NCI-H2196 treated with DMSO at 0.1 percent for 48 hours (cell line): ENCODE results near the gene SPAG16.

ENCODE experiments used
- DNase-seq: peaks from one replicate; lab custom pipeline; 2025; ENCODE audit not compliant: unreplicated experiment; lab: John Stamatoyannopoulos, UW

The SPAG16 gene

DNA sequence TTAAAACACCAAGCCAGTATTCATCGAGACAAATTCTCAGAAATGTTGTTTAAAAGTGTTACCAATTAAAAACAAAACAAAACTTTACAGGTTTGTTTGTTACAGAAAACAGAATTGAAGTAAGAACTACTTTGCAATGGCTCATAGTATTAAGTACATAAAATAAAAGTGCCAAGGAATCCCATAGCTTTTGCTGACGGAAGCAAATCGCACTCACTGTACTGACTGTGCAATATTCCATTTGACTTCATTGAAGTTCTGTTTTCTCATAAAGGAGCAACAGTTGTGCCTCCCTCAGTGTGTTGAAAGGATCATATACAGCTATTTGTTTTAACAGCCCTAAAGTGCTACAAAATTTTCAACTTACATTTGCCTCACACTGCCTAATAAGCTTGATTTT, 507.8 kb downstream of the SPAG16 start:
- DNase-seq = no peak

DNA sequence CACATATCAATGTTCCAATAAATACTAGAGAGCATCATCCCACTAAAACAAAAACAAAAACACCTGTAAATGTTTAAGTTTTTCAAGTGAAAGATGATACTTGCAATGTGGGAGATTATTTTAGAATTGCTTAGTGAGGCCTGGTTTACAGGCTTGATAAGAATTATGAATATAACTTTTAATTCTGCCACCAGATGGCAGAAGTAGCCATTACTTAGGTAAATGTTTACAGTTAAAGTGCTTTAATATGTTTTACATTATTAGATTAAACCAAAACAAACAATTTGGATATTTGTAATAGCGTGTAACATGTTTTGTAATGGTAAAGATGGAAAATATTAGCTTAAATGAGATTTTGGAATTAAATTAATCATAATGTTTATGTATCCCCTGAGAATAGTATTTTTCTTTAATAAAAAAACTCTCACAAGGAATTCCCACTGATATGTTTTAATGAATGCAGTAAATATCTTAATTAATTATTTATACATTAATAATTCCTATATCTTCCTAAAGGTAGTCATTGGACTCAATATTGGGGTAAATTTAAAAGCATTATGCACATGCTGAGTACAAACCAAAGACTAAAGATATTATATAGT, 522.0 kb downstream of the SPAG16 start:
- no peak for DNase-seq

DNA sequence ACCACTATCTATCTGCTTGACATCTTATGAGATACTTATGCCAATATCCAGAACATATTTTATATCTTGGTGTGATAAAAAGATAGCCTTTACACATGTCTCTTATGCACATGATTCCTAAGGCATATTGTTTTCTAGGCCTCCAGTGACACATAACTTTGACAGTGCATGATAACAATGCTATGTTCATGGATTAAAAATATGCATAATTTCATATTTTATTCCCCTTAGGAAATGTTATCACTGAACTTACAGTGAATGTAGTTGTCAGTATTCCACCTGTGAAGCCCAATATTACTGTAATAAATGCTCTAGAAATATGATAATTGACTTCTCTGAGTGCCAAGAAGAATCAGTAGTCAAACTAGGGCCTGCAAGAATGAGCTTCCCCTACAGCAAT, 532.3 kb downstream of the SPAG16 start:
- DNase-seq = no peak

DNA sequence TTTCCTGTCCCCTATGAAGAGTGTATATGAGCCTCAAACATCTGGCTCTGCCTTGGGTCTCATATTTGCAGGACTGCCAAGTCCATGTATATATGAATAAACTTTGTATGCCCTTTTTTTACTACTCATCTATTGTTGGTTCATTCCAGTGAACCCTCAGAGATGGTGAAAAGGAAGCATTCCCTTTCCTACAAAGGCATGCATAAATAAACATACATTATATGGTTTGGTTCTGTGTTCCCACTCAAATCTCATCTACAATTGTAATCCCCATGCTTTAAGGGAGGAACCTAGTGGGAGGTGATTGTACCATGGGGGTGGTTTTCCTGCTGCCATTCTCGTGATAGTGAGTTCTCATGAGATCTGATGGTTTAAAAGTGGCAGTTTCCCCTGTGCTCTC, 534.2 kb downstream of the SPAG16 start:
- DNase-seq = no peak

DNA sequence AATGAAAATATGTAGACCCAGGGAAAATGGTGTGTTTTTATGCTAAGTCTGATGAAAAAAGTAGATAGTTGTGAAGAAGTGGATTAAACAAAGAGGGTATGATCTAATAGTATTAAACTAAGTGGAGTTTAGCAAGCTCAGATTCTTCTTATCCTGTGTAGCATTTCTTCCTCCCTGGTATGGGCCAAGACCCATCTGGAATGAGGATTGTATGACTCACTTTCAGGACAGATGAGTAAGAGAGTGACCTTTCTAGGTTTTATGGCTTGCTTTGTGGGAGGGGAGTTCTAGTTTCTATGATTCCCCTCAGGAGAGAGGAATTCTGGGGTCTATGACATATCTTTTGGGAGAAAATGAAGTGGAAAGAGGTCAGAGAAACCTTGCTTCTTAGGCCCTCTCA, 550.1 kb downstream of the SPAG16 start:
- no peak for DNase-seq

DNA sequence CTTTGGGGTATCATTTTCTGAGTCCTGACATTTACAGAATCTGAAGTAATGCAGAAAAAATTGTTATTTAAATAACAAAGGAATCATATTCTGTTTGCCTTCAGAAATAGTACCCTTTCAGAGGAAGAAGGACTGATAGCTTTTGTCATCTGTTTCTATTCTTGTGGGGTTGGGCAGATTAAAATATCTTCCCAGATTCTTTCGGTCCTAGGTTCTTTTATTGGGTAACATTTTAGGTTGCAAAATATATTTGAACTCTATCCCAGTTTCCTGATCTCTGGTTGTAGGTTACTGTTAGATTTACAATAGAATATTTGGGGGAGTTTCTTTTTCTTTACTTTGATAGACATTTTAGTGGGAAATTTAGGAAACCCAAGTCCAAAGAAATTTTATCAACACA, 550.5 kb downstream of the SPAG16 start:
- no peak for DNase-seq

DNA sequence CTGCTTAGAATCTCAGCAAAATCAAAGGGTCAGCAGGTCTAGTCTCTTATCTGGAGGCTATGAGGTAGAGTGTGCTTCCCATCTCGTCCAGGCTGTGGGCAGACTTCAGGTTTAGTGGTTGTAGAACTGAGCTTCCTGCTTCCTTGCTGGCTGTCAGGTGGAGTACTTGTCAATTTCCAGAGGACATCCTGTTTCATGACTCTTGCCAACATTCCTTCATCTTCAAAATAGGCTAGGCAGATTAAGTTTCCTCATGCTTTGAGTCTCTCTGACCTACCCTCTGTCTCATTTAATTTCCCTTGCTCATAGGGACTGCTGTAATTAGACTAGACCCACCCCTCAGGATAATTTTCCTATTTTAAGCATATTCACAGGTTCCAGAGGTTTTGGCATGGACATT, 562.6 kb downstream of the SPAG16 start:
- no peak for DNase-seq

DNA sequence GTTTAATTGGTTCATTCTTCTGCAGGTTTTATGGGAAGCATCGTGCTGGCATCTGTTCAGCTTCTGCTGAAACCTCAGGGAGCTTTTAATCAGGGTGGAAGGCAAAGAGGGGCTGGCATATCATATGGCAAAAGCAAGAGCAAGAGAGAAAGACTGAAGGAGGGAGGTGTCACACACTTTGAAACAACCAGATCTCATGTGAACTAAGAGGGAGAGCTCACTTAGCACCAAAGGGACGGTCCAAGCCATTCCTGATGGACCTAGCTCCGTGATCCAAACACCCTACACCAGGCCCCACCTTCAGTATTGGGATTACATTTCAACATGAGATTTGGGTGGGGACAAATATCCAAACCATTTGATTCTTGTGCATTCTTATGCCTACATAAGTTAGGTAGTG, 563.1 kb downstream of the SPAG16 start:
- no peak for DNase-seq

DNA sequence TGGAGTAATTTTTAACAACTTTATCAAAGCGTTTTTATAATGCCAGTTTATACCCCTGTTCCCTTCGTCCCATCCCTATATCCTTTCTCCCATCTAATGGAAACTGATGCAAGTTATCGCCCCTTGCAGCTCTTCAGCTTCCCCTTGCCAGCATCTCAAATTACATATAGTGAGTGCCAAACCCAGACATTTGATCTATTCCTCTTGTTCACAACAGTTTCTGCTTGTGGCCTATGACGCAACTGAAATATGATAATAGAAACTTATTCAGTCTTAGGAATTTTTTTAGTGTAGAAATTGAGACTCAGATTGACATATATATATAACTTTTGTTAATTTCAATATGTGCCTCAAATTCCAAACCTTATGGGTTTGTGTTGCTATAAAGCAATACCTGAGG, 564.4 kb downstream of the SPAG16 start:
- no peak for DNase-seq

DNA sequence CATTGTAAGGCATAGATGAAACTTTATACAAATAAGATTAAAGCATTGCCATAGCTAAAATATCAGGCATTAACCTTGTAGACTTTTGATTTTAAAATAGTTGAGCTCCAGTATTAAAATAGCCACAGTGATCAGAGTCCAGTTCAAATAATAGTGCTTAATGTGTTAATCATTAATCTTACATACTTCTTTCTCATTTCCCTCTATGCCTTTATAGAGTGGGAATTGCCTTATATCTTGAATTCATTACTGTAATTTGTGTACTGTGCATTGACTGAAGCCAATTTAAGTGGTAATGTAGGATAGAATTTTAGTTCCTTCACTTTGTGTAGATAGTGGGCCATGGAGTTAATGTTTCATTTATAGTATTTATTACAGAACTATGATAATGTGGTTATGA, 577.4 kb downstream of the SPAG16 start:
- DNase-seq = no peak

DNA sequence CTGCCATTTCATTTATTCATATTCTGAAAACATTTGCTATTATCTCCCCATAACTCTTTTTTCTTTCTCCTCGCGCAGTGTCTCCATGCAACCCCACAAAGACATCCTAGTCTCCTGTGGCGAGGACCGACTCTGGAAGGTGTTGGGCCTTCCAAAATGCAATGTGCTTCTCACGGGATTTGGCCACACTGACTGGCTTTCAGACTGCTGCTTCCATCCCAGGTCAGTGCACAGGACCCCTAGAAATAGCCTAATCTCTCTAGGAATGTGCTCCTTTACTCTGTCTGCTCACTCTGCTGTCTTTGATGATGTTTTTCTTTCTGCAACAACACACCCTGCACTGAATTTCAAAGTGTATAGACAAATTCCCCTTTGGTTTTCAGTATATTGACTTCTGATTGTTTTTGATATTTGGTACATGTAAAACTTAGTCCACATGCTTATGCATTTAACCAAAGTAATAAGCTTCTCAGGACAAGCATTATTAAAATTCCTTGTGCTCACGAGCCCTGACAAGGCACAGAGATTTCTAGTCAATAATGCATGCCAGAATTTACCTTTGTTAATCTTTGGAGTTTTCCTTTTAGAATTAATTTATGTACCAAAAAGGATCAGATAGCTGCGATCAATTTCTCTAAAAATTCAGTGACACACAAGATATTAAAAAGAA, 578.3 kb downstream of the SPAG16 start:
- no peak for DNase-seq

DNA sequence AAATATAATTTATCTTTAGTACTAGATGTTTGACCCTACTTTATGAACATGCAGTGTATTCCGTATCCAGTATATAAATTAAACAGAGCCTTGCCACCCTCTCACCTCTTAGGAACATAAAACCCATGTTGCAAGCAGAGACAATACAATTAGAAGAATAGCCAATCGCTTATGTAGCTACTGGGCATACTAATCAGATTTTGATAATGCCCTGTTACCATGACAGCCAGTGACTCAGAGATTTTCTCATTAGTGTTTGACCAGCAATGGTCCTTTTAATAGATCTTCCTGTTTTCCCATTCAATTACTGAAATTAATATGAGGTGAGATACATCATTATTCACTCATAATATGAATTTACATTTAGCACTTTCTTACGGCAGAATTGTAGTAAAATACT, 579.3 kb downstream of the SPAG16 start:
- DNase-seq = no peak

DNA sequence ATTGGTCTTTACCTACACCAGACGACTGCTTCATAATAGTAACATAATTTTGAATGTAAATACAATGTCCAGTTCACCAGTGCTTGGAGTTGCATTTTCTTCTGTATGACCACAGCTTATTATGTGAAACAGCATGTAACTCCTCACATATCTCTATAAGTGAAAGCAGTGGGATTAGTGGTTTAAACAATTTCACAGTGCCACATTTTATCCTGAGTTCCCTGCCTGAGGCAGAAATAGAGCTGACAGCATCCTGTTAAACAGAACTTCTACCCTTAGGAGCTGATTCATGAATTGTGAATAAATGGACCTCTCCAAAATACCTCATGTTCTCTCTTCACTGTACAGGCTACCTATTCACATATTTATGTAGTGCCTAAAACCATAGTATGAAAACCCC, 584.3 kb downstream of the SPAG16 start:
- DNase-seq = no peak

DNA sequence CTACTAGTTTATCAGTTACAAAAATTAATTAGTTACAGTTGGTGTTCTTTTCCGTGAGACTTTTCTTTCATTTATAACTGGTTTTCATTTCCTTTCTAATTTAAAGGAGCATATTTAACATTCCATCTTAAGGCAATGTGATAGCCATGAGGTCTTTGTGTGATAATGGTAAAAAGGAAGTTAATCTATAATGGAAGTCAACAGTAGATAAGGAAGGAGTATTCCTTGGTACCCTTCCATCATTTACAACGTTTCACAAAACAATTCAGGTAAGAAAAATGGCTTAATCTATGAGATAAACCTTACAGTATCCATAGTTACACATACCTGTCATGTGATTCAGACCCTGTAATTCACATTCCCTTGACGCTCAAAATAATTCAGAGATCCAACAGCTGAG, 601.2 kb downstream of the SPAG16 start:
- DNase-seq = no peak

DNA sequence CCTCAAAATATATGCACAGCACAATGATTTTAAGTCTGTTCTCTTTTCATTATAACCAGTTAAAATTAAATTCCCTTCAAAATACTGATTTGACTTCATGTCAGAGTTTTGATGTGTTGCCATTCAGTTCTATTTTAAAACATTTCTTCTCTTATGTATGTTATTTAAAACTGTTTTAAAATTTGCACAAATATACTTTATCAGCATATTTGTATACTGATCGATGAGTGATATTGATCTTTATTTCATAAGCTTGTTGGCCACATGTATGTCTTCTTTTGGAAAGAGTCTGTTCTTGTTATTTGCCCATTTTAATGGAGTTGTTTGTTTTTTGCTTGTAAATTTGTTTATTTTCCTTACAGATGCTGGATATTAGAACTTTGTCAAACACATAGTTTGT, 630.2 kb downstream of the SPAG16 start:
- no peak for DNase-seq

DNA sequence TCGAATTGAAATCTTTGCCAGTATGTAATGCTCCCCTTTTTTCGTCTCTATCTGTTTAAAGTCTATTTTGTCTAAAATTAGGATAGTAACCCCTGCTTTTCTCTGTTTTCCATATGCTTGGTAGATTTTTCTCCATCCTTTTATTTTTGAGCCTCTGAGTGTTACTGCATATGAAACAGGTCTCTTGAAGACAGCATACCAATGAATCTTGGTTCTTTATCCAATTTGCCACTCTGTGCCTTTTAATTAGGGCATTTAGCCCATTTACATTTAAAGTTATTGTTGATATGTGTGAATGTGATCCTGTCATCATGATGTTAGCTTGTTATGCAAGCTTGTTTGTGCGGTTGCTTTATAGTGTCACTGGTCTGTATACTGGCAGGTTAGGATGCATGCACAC, 635.8 kb downstream of the SPAG16 start:
- DNase-seq = no peak

DNA sequence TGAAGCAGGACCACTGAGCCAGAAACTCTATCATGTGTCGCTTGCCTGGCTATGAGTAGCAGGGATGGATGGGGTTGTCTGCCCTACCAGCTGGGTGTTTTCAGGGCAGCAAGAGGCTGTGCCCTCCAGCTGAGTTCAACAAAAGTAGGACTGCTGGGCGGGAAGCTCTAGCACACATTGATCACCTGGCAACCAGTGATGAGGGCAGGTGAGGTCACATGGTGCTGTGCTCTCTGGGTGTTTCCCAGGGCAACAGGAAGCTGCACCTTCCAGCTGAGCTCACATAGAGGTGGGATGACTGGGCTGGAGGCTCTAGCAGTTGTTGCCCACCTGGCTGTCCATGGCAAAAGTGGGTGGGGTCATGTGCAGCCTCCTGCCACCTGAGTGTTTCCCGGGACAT, 639.3 kb downstream of the SPAG16 start:
- DNase-seq = peak; percentile 6

DNA sequence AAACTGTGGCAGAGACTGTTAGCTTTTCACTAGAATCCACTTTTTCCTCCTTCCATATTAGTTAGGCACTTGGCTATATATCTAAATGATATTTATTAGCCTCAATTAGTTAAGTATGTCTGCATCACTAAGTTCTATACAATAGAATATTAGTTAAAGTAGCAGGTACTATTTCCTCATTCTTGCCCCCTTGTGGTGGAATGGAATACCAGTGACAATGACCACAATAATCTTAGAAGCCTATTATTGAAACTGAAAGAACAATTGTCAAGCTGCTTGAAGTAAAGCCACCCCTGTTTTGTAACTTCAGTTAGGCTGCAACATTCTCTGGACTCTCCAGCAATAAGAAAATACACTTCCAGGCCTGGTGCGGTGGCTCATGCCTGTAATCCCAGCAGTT, 650.3 kb downstream of the SPAG16 start:
- DNase-seq = no peak

DNA sequence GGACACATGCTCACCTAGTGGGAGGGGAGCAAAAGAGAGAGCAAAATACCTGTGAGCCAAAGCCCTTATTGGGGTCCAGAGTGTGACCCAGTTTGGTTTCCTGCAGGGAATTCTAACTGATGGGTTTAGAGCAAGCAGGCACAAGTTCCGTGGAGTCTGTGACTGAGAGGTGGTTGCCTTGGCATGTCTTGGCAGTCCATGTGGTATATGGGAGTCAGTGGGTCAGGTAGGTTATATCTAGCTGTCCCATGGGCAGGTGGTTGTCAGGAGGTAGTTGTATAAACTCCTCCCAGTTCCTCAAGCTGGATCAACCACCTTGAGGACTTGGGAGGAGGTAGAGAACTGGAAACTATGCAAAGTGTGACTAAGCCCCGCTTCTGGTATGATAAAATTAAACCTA, 673.8 kb downstream of the SPAG16 start:
- no peak for DNase-seq

DNA sequence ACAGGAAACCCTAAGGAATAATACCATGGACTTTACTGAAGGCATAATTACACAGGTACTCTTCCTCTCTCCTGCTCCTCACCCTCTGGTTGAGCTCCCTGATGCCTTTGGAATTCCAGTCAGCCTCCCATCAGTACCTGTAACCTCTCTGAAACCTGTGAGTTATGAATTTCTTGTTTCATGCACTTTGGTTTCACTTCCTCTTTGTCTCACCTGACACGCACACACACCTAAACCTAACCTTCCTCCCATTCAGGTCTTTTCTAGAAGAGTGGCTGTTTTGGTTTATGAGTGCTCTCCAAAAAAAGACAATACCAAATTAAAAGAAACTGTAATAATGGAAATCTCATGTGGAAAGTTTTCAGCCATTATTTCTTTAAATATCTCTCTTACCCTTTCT, 675.3 kb downstream of the SPAG16 start:
- no peak for DNase-seq

DNA sequence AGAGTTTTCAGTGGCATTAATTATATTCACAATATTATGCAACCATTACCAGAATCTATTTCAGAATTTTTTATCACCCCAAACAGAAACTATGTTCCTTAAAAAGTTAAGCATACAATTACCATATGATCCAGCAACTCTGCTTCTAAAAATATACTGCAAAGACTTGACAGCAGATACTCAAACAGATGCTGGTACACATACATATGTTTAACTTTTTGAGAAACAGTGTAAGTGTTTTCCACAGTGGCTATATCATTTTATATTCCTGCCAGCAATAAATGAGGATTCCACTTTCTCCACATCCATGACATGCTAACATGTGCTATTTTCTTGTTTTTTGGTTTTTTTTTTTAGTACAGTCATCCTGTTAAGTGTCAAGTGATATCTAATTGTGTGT, 687.3 kb downstream of the SPAG16 start:
- no peak for DNase-seq

DNA sequence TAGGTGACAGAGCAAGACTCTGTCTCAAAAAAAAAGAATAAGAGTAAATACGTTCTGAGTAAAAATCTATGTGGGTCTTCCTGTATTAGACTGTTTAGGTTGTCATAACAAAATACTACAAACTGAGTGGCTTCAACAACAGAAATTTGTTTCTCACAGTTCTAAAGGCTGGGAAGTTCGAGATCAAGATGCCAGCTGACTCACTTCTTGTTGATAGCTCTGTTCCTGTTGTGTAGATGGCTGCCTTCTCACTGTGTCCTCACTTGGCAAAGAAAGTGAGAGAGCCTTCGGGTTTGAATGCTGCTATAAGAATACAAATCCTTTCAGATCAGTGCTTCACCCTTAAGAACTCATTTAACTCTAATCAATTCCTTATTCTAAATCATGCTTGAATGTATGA, 696.6 kb downstream of the SPAG16 start:
- no peak for DNase-seq

DNA sequence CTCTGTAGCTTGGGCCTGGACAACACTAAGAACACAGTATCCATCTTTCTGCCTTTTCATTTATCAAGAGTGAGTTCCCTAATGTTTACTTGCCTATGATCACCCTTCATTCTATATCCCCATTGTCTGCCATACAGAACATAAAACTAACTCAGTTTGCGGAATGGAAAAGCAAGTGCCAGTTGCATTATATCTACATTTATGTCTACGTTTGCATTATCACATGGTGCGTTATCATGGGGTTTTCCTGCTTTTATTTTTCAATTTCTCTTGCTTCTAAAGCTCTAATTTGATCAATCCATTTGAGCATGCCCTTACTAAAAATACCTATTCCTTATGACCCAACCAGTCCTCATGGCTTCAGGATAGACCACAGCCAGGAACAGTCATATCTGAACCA, 704.9 kb downstream of the SPAG16 start:
- DNase-seq = no peak
